Pancreas (tissue), 10 donors: Measurements from ENCODE around the gene SBF2. TPM values are rescaled to one million over a fixed set of nuclear protein-coding genes. Genes with fewer than 3 reads are reported as not detected.
"Not testable (repeated sequence)": the region's sequence is repeated elsewhere in the genome, so short reads cannot be mapped to it uniquely, and the experiment has no call there.

ENCODE experiments used
- ATAC-seq, 4 donors: fragments of 200-7000 bp; cut with Tn5 transposase; one replicate each; pipeline versions ENCODE4 v1.8.0 to v1.9.1; 2020; ENCODE audit warnings: mild to moderate bottlenecking in 4 of 4, moderate library complexity in 4 of 4
- DNase-seq, 6 donors: peaks; one replicate each; pipeline ENCODE4 v3.0.0-alpha.2; 2020
- FAIRE-seq: peaks from 2 replicates; lab custom pipeline; 2012; peaks lifted over from hg19 to GRCh38; lab: Jason Lieb, UNC
- H3K27ac ChIP-seq, 4 donors: fragments of 200-600 bp; sonication (generic); 1 replicate in 3 of 4; 2 replicates in 1 of 4; pipeline versions ENCODE4 v1.5.0 to v1.8.0; 2020
- H3K27me3 ChIP-seq, 4 donors: fragments of 200-600 bp; one replicate each; pipeline ENCODE4 v1.8.0; 2021
- H3K36me3 ChIP-seq, 3 donors: fragments of 200-600 bp; sonication (generic) in 1 of 3; one replicate each; pipeline versions ENCODE4 v1.5.0 to v1.8.0; 2020 to 2021
- H3K4me1 ChIP-seq, 3 donors: fragments of 200-600 bp; one replicate each; pipeline ENCODE4 v1.8.0; 2021
- H3K4me3 ChIP-seq, 4 donors: fragments of 200-600 bp; sonication (generic) in 2 of 4; one replicate each; pipeline versions ENCODE4 v1.5.0 to v1.8.0; 2020 to 2021
- H3K9me3 ChIP-seq, 4 donors: fragments of 200-600 bp; one replicate each; pipeline ENCODE4 v1.8.0; 2021
- WGBS, 2 donors: extraction: QIAGEN DNeasy Blood & Tissue Kit; methylation state at CpG; one replicate each; pipeline ENCODE4 v1.1.7; 2013; 5-methylcytosine and 5-hydroxymethylcytosine counted together
- intact Hi-C, 3 donors: fragments of 100-400 bp; cut with DNase I; formaldehyde crosslinking; loops; one replicate each; pipeline versions ENCODE4 v1.11.1 to v1.14.2; 2022
- polyA plus RNA-seq, 2 donors: library from polyadenylated mRNA; stranded (reverse); fragments of 200-250 nt; gene quantifications; one replicate each; pipeline ENCODE4 v1.2.3, GENCODE V29; 2013
- total RNA-seq, 6 donors: library from RNA; stranded (reverse); fragmentation: NEBNext Ultra II Directional in 4 of 6; extraction: Animal tissue kit (Norgen Biotek cat#: 25700) in 4 of 6; gene quantifications; one replicate each; pipeline versions ENCODE4 v1.2.1 to v1.2.4, GENCODE V29; 2021 to 2023
- TF ChIP-seq, protein P1 (sequence below), 4 donors: fragments of 200-600 bp; sonication (generic) in 3 of 4; IDR thresholded peaks; one replicate each; pipeline versions ENCODE4 v1.5.0 to v1.8.0; 2021; ENCODE audit warnings: antibody characterized with exemption in 4 of 4
- donor health status: healthy with polysubstance abuse.
- donor health status: DM: no; HTN: no; CAD: no; lungs with moderate emphysema.
- donor health status: DM: no; HTN: no; CAD: no.
- donor health status: control.
- donor health status: control.
- donor health status: Bipolar disorder and iron deficiency.
- donor health status: DM: yes; HTN: yes; CAD: no.
- donor health status: DM: no; HTN: no; CAD: no.
- donor health status: DM: no; HTN: no; CAD: no.
- donor health status: DM: yes; HTN: yes; CAD: no.

The SBF2 gene
- total and polyA plus RNA-seq, 8 donors, result 4.6 to 21.8 (median 10.3) TPM

DNA sequence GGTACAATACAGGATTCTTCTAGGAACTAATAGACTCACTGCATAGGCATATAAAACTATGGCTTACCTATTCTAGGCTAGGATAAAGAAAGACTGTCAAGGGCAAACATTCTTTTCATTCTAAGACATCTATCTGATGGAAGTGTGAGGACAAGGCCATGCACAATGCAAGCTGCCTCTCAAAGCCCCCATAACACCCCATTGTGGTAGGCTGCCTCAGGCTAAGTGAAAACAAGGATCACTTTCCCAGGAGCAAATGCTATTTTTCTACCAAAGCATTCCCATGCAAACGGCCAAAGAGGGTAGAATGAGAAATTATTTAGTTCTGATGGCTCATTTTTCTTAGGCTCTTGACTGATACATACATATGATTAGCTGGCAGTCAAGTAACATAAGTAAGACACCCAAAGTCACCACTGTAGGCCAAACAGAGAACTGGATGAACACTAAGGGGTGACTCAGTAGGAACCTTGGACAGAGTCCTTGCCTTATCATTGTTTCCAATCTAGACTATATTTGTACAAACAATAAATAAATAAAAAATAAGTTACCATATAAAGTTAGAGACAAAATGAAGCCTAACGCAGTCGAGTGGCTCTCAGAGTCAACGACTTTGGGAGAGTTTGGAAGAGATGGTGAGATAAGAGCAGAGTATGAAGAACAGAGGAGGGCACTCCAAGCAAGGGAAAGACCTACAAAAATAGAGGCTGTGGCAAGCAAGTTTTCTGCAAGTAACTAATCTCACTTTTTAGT lies 303.6 kb downstream of the SBF2 start:
- FAIRE-seq (no peak), DNase-seq (no peak), ATAC-seq (no peak)
- H3K9me3 ChIP-seq, result no peaks in the 10 kb centered on the region
- no peak overlapping the region for H3K4me3 ChIP-seq
- H3K27ac ChIP-seq, result no peak overlapping the region
- no peaks in the 10 kb centered on the region for H3K36me3 ChIP-seq
- H3K4me1 ChIP-seq, result no peaks in the 10 kb centered on the region
- TF ChIP-seq, protein P1, sequence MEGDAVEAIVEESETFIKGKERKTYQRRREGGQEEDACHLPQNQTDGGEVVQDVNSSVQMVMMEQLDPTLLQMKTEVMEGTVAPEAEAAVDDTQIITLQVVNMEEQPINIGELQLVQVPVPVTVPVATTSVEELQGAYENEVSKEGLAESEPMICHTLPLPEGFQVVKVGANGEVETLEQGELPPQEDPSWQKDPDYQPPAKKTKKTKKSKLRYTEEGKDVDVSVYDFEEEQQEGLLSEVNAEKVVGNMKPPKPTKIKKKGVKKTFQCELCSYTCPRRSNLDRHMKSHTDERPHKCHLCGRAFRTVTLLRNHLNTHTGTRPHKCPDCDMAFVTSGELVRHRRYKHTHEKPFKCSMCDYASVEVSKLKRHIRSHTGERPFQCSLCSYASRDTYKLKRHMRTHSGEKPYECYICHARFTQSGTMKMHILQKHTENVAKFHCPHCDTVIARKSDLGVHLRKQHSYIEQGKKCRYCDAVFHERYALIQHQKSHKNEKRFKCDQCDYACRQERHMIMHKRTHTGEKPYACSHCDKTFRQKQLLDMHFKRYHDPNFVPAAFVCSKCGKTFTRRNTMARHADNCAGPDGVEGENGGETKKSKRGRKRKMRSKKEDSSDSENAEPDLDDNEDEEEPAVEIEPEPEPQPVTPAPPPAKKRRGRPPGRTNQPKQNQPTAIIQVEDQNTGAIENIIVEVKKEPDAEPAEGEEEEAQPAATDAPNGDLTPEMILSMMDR (IDR thresholded peaks at IDR 0.05), result no peak
- intact Hi-C loops, result no loop called here
- no peaks in the 10 kb centered on the region for H3K27me3 ChIP-seq
- 61 to 72% methylated on average over 4 of the region's 4 CpGs for WGBS, 2 donors

DNA sequence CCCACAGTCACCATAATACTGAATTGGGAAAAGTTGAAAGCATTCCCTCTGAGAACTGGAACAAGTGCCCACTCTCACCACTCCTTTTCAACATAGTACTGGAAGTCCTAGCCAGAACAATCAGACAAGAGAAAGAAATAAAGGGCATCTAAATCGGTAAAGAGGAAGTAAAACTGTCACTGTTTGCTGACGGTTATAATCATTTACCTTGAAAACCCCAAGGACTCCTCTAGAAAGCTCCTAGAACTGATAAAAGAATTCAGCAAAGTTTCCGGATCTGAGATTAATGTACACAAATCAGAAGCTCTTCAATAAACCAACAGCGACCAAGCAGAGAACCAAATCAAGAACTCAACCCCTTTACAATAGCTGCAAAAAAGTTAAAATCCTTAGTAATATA lies 306.7 kb downstream of the SBF2 start:
- H3K4me1 ChIP-seq, H3K4me3 ChIP-seq, FAIRE-seq, ATAC-seq, H3K36me3 ChIP-seq, H3K9me3 ChIP-seq, DNase-seq, H3K27me3 ChIP-seq, H3K27ac ChIP-seq, intact Hi-C loops: not testable (repeated sequence)
- 81 to 93% methylated on average over 4 of the region's 4 CpGs for WGBS, 2 donors

DNA sequence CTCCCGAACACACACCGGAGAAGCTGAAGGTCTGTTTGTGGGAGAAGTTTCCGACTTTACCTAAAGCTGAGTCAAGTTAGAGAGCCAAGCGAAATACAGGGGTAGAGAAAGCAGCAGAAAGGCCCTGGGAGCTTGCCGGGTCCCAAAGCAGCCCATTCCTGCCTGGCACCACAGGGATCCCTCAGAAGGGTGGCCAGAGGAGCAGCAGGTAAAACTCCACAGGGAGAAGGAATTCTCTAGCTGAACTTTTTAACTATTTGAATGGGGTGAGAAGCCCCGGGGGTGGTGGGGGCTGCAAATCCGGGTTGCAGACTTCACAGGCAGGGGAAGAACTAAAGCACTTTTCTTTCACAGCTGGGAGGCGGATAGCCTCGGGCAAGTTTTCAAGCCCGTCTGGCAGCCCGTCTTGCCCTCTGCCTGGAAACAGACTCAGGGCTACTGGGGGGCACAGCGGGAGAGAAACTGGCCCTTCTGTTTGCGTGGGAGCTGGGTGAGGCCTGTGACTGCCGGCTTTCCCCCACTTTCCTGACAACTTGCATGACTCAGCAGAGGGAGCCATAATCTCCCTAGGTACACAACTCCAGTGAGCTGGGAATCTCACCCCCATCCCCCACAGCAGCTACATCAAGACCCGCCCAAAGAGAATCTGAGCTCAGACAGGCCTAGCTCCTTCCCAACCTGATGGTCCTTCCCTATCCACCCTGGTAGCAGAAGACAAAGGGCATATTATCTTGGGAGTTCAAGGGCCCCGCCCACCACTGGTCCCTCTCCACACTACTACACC lies 311.0 kb downstream of the SBF2 start:
- H3K27me3 ChIP-seq, result no peaks in the 10 kb centered on the region
- no peak for ATAC-seq
- TF ChIP-seq, protein P1 (IDR thresholded peaks at IDR 0.05), result no peak

DNA sequence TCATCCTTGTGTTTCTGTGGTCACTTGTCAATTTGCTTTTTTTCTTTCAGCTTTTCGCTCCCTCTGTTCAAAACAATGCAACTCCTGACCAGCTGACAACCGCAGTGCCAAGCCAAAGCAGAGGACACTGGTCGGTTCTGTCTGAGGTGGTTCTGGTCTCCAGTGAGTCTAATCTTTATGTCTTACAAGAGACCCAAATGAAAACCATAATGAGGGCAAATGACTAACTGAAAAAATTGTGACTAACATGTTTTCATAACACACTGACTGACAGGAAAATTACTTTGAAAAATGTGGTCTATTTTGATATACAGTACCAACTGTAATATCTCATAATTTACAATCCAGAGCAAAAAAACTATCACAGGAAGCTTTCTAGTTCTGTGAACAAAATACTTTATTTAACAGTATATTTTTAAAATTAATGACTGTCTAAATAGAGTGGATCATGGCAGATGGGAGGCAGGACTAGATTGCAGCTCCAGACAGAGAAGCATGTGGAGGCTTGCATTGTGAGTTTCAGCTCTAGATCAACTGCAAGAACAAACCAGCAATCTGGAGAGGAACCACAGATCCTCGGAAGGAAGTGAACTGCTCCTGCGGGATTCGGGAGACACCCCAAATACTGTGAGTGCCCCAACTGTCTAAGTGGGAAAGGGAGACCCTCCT lies 311.8 kb downstream of the SBF2 start:
- Histone ChIP-seq H3K9me3 (no peaks in the 10 kb centered on the region), H3K4me1 (no peaks in the 10 kb centered on the region), H3K36me3 (no peaks in the 10 kb centered on the region), H3K27ac (no peak overlapping the region), H3K4me3 (no peak overlapping the region), H3K27me3 (no peaks in the 10 kb centered on the region)
- intact Hi-C loops, result no loop called here
- FAIRE-seq (no peak), DNase-seq (no peak), ATAC-seq (no peak)
- WGBS, 2 donors, result 92 to 93% methylated on average over 6 of the region's 6 CpGs
- TF ChIP-seq, protein P1 (IDR thresholded peaks at IDR 0.05), result no peak

More for the DNA sequence above, 311.0 kb downstream of the SBF2 start:
- intact Hi-C loops, result no loop called here
- DNase-seq (no peak), FAIRE-seq (no peak)
- Histone ChIP-seq H3K9me3 (no peaks in the 10 kb centered on the region), H3K4me1 (no peaks in the 10 kb centered on the region), H3K27ac (no peak overlapping the region), H3K36me3 (no peaks in the 10 kb centered on the region), H3K4me3 (no peak overlapping the region)
- 94% methylated on average over 16 of the region's 16 CpGs for WGBS, 2 donors

DNA sequence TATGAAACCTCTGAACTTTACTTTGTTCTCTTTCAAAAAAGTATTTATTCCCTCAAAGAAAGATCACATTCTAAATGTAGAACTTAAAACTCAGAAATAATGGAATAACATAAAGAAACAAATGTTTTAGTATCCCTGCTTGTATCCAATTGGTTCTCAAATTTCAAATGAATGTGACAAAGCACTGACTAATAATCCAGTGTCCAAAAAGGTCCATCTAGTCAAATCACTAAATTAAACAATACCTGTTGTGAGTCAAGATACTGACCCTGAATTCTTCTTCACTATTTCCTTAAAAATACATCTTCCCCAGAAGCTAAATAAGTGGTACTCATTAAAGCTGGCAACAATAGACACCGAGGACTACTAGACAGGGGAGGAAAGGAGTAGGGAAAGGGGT lies 313.1 kb downstream of the SBF2 start:
- Histone ChIP-seq H3K36me3 (no peaks in the 10 kb centered on the region), H3K4me1 (no peaks in the 10 kb centered on the region), H3K27ac (no peak overlapping the region), H3K9me3 (no peaks in the 10 kb centered on the region), H3K27me3 (no peaks in the 10 kb centered on the region), H3K4me3 (no peak overlapping the region)
- TF ChIP-seq, protein P1 (IDR thresholded peaks at IDR 0.05), result no peak
- DNase-seq (no peak), FAIRE-seq (no peak), ATAC-seq (no peak)
- WGBS, 2 donors, result 89 to 90% methylated on average over 1 of the region's 1 CpG
- intact Hi-C loops, result no loop called here
